HG03097 (cell line): ENCODE measurements around the gene CENPX.

Experiments
- ATAC-seq: cut with Tn5 transposase; IDR thresholded peaks from one replicate; pipeline ENCODE4 v1.9.1; 2021; ENCODE audit not compliant: unreplicated experiment, low FRiP score

CENPX gene

DNA sequence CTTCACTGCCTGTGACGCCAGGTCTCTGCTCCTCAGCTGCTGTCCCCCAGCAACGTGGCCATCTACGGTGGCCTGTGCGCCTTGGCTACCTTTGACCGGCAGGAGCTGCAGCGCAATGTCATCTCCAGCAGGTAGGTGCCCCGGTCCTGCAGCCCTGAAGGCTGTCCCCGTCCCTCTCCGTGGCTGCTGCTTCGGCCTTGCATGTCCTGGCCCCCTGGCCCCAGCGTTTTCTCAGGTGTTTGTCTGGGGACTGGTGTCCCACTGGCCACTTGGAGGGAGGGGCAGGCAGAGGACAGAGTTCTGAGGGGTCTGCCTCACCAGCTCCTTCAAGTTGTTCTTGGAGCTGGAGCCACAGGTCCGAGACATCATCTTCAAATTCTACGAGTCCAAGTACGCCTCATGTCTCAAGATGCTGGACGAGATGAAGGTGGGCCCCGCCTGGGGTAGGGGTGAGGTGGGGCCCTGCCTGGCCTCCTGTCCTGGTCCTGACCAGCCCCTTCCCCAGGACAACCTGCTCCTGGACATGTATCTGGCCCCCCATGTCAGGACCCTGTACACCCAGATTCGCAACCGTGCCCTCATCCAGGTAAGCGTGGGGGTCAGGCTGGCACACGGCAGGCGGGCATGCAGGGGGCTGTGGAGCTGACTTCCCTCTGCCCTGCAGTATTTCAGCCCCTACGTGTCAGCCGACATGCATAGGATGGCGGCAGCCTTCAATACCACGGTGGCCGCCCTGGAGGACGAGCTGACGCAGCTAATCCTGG lies 33.5 kb upstream of the CENPX start:
- ATAC-seq: no peak

DNA sequence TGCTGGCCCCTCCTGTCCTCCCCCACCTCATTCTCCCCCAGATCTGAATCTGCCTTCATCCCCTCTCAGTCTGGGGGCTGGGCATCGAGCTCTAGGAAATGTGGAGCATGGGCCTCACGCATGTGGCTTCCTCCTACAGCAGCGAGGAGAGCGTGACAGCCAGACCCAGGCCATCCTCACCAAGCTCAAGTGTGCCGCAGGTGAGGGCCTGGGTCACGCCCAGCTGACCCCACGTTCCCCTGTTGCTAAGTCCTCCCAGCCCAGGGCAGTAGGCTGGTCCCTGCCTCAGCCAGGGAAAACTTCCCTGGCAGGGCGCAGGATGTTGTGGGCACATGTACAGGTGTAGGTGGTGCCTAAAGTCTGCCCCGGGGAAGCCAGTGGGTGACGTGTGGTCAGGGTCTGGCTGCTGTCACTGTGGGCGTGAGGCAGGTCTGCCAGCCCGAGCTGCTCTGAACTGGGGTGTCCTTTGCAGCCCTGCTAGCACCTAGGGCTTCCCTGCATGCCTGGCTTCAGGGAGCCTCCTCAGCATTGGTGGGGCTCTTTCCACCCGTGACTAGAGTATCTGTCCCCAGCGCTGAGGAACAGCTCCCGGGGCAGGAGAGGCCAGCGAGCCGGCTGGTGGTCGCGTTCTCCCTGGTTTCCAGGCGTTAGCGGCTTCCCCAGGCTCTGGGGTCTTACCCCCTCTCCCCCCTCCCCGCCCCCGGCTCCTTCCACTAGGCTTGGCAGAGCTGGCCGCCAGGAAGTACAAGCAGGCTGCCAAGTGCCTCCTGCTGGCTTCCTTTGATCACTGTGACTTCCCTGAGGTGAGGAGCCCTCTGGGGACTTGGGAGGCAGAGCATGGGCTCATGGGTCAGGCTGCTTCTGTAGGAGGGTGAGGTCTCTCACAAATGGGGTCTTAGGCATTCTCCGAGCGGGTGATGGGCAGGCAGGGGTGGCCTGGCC lies 32.6 kb upstream of the CENPX start:
- ATAC-seq: no peak

GRCh38 chr17:82054351-82055022 lies 31.8 kb upstream of the CENPX start:
- no peak for ATAC-seq

GRCh38 chr17:82053556-82054263 lies 31.0 kb upstream of the CENPX start:
- ATAC-seq: no peak

- ATAC-seq: no peak
These were observed 30.5 kb upstream of the CENPX start for GRCh38 chr17:82053130-82053529.

- no peak for ATAC-seq
These were observed 30.0 kb upstream of the CENPX start for GRCh38 chr17:82052638-82053059.

DNA sequence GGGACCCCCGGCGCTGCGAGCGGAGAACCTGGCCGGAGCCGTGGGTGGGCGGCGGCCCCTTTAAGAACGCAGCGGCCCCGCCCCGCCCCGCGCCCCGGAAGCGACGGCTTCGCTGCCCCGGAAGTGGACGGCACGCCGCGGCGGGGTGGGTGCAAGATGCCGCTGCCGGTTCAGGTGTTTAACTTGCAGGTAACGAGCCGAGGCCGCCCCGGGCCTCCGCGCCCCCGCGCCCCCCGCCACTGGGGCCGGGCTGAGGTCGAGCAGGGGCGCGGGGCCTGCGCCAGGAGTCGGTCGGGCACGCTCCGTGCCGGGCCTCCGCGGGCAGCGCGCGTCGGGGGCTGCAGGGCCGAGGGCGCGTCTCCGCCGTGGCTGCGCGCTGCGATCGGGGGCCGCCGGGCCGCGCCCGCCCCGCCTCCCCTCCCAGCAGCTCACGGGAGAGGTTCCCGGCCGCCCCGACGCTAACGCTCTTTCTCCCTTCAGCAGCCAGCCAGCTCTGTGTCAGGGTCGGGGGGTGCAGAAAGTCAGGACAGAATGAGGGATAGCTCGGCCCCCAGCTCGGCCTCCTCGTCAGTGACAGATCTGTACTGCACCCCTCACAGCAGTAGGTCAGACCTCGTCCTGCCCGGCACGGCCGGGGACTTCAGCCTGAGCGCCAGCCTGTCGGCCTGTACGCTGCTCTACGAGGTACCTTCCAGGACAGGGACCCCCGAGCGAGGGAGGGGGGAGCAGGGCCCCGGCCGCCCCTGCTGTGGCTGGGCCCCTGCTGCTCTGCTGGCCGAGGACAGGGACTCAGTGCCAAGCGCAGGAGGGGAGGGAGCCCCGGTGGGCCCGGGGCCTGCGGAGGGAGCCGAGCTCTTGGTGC lies 29.3 kb upstream of the CENPX start, which contains the start of the genes GPS1 and RFNG:
GPS1 (plus strand) TSS at position 123 of the 862 bp plus-strand sequence; CDS start at position 157, 34 bp downstream.
RFNG (minus strand) TSS at position 36 of the 862 bp plus-strand sequence. CDS start 45 bp downstream, outside the sequence.
- peak; percentile 62 for ATAC-seq

GRCh38 chr17:82050761-82051641 lies 28.3 kb upstream of the CENPX start:
- no peak for ATAC-seq

DNA sequence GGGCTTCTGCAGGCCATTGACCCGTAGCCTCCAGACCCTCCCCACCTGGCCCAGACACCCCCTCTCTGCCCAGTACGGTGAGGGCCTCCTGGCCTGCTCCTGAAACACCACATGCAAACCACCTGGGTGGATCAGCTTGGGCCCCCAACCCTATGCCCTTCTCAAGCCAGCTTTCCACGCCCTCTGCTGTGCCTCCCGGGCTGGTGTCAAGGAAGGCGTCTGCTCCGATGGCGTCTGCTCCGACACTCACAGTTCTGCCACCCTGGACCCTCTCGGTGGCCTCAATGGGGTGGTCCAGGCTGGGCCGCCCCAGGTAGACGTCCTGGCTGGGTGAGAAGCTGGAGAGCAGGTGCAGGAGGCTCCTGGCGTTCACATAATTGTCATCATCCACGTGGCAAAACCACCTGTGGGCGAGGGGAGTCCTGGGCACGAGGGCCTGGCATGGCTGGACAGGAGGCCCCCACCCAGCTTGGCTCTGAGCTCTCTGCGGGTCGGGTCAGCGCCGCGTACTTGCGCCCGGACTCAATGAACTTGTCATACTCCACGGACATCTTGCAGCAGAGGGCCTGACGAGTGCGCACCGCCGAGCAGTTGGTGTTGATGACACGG lies 27.6 kb upstream of the CENPX start:
- ATAC-seq: no peak

DNA sequence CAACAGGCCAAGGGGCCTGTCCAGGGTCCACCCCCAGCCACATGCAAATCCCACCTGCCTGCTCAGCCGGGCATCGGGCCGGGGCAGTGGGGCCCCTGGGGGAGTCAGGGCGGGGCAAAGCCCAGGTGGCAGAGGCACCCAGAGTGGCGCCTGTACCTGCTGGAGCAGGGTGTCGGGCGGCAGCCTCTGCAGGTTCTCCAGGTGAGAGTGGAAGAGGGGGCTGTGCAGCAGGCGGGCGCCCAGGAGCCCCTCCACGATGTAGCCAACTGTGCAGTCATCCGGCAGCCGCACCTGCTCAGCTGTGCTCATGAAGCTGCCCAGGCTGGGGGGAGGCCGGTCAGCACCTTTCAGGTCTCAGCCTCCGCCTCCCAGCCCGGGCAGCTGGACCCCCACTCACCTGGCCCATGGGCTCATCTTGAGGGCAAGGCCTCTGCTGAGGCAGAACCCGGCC lies 26.9 kb upstream of the CENPX start:
- ATAC-seq: no peak

DNA sequence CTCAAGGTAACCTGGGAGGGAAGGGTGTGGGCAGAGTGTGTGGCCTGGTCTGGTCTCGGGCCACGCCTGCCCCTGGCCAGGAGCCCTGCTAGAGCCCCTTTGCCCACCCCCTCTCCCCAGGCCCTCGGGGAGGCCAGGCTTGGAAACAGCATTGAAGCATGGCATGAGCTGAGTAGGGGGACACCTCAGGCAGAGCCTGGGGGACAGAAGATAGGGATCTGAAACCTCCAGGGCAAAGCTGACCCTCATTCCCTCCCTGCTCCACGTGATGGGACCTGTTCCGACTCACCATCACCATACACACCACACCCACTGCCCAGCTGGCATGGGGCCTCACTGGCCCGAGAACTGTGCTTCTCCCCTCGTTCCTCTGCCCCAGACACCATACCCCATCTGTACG lies 26.4 kb upstream of the CENPX start:
- no peak for ATAC-seq

DNA sequence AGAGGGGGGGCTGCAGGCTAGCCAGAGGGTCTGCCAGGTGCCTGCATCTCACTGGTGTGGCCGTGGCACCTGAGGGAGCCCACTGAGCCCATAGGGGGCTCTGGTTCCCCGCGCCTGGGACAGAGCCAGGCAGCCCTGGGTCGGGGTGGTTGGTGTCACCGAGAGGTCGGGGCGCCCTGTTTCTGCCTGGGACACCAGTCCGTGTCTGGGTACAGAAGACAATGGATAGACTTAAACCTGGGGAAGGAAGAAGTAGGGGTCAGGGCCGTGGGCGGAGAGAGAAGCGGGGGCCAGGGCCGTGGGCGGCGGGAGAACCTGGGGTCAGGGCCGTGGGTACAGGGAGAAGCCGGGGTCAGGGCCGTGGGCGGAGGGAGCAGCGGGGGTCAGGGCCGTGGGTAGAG lies 25.9 kb upstream of the CENPX start:
- ATAC-seq: no peak

- no peak for ATAC-seq
These were observed 25.4 kb upstream of the CENPX start for GRCh38 chr17:82047914-82048570.

DNA sequence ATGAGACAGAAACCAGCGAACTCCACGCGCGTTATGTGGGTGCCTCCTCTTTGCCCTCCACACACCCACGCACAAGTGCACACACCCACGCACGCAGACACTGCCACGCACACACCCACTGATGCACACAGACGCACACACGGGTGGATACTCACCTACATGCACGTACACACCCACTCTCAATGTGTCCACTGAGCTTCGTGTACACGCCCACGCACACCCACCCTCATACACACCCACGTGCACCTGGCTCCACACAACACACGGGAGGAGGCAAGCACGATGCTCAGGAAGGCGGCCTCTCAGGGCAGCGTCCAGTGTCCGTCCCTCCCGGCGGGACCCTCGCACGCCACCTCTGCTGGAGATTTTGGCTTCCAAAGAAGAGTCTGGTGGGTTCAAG lies 24.7 kb upstream of the CENPX start:
- ATAC-seq: no peak

GRCh38 chr17:82046903-82047302 lies 24.2 kb upstream of the CENPX start:
- no peak for ATAC-seq

DNA sequence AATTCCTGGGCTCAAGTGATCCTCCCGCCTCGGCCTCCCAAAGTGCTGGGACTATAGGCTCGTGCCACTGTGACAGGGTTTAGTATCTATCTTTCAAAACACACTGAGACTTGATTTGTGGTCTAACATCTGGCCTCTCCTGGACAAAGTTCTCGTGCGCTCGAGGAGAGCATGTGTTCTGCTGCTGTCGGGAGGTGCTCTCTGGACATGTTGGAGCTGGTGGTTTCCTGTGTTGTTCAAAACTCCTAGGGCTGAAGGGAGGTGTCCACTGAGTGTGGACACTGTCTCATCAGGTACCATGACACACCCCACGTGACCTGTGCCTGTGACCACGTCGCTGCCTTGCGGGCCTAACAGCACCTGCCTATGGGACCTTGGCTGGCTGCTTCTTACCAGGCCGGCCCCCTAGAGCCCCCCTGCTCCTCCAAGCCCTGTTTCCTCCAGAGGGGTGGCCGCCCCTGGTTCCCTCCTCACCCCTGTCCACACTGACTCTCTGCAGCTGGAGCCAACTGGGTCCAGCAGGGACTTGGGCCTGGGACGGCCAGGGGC lies 23.3 kb upstream of the CENPX start:
- no peak for ATAC-seq

DNA sequence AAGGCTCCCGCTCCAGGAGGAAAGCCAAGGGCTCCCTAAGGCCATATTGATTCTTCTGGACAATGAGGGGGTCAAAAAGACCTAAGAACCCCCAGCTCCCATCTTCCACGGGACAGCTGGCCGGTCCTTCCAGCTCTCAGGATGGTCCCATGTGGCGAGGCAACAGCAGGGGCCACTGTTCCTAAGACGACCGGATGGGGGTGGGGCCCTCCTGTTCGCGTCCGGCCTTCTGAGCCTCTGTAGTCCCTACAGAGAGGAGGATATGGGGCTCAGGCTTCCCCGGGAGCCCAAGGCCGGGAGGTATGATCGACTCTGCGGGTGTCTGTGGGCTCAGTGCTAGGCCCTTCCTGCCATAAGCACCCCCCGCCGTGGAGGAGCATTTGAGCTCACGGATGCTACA lies 20.8 kb upstream of the CENPX start:
- no peak for ATAC-seq
